ENCODE results near the gene MARCHF2. TPM values are rescaled to one million over a fixed set of nuclear protein-coding genes. Genes with fewer than 3 reads are reported as not detected.
A peak's percentile ranks its signal among the peaks of the same experiment; 100 is the strongest.

The MARCHF2 gene
- total and polyA plus RNA-seq, 9 of the 15 experiments (the other 6 are each of a cell fraction or from before 2014, with no cell fraction given) = 0.39 to 6.4 (median 2.2) TPM

- TF ChIP-seq ZBTB9 (CRISPR knock-in tag; IDR thresholded peaks at IDR 0.05) (no peak), ZBTB17 (CRISPR knock-in tag; IDR thresholded peaks at IDR 0.05) (peak; percentile 53; the same call in 1 of the 2 replicates), HMG20A (CRISPR knock-in tag; conservative IDR thresholded peaks at IDR 0.05) (no peak), RERE (CRISPR knock-in tag; IDR thresholded peaks at IDR 0.05; ENCODE audit: borderline replicate concordance) (peak; percentile 94; the same call in 1 of the 2 replicates), PHF21A (IDR thresholded peaks at IDR 0.05; ENCODE audit: borderline replicate concordance, low read depth) (no peak), DACH1 (IDR thresholded peaks at IDR 0.05; ENCODE audit: partially characterized antibody) (peak; percentile 4), TBL1XR1 (IDR thresholded peaks at IDR 0.05; ENCODE audit: low read length in 2 of 2) (peak in 1 of 2 experiments; percentile 26; a peak in 1 of 4 replicates), TEAD1 (CRISPR knock-in tag; IDR thresholded peaks at IDR 0.05) (peak in 1 of 2 experiments; percentile 85; a peak in 2 of 4 replicates), RBM14 (IDR thresholded peaks at IDR 0.05; ENCODE audit: borderline replicate concordance, insufficient read depth, low read depth, low read length) (peak; percentile 93; the same call in 1 of the 2 replicates), GTF2E2 (tag; IDR thresholded peaks at IDR 0.05) (peak; percentile 87; the same call in 1 of the 2 replicates), KAT2B (IDR thresholded peaks at IDR 0.05; ENCODE audit: low read depth, low read length) (peak; percentile 42), XRCC5 (IDR thresholded peaks at IDR 0.05; ENCODE audit: low read depth, low read length) (no peak), NEUROD1 (IDR thresholded peaks at IDR 0.05; ENCODE audit: borderline replicate concordance, low read depth, low read length, partially characterized antibody) (peak; percentile 46), E2F3 (CRISPR knock-in tag; IDR thresholded peaks at IDR 0.05) (peak; percentile 10; the same call in 1 of the 2 replicates), KDM5B (IDR thresholded peaks at IDR 0.05; ENCODE audit: insufficient replicate concordance, low read depth, low read length) (peak; percentile 64)
- TF ChIP-seq, protein P1, sequence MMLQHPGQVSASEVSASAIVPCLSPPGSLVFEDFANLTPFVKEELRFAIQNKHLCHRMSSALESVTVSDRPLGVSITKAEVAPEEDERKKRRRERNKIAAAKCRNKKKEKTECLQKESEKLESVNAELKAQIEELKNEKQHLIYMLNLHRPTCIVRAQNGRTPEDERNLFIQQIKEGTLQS (IDR thresholded peaks at IDR 0.05) = no peak
- TF ChIP-seq, protein P1 (CRISPR knock-in tag; conservative IDR thresholded peaks at IDR 0.05) = no peak
These were observed 31.8 kb downstream of the MARCHF2 start, which contains the start of gene HNRNPM (continued) for GRCh38 chr19:8444677-8445487.
